HL-60 (cell line): ENCODE data around the gene ENTHD1.

ENCODE experiments used
- DNase-seq, 2 experiments: peaks; one replicate each; pipeline ENCODE4 v3.0.0-alpha.2; 2010 to 2020; ENCODE audit warnings: low read depth in 1 of 2, low spot score in 1 of 2
- H3K27ac ChIP-seq: fragments of 250-450 bp; sonication (Bioruptor Pico); replicated peaks from 2 replicates; pipeline ENCODE4 v1.5.1; 2020; ENCODE audit warnings: mild to moderate bottlenecking, moderate library complexity
- H3K27me3 ChIP-seq: fragments of 250-450 bp; sonication (Bioruptor Pico); 2 replicates; pipeline ENCODE4 v1.5.1; 2021; ENCODE audit warnings: mild to moderate bottlenecking, moderate library complexity; ENCODE audit not compliant: insufficient read depth, poor library complexity, severe bottlenecking
- H3K4me3 ChIP-seq: replicated peaks from 2 replicates; pipeline ENCODE4 v1.5.1; 2011; ENCODE audit warnings: mild to moderate bottlenecking, control low read depth, low read length; ENCODE audit not compliant: insufficient read depth
- CTCF ChIP-seq: IDR thresholded peaks from one replicate; pipeline ENCODE4 v1.5.1; 2011; ENCODE audit warnings: low read length, control low read depth, inconsistent platforms; ENCODE audit not compliant: insufficient read depth
- GABPA ChIP-seq: IDR thresholded peaks from 2 replicates; pipeline ENCODE4 v1.6.1; 2012; ENCODE audit warnings: low read depth
- POLR2AphosphoS5 ChIP-seq: IDR thresholded peaks from 2 replicates; pipeline ENCODE4 v1.6.1; 2012; ENCODE audit warnings: low read depth
- REST ChIP-seq: IDR thresholded peaks from 2 replicates; pipeline ENCODE4 v1.6.1; 2012; ENCODE audit warnings: low read depth; ENCODE audit not compliant: insufficient replicate concordance
- SPI1 ChIP-seq: IDR thresholded peaks from 2 replicates; pipeline ENCODE4 v1.6.1; 2012; ENCODE audit warnings: low read depth, mild to moderate bottlenecking, borderline replicate concordance

The ENTHD1 gene

GRCh38 chr22:39724857-39725256, 168.7 kb downstream of the ENTHD1 start:
- DNase-seq = no peak
- TF ChIP-seq REST (no peak), POLR2AphosphoS5 (no peak), GABPA (no peak), SPI1 (no peak), CTCF (no peak)
- Histone ChIP-seq H3K27me3 (no peaks in the 10 kb centered on the region), H3K27ac (no peak overlapping the region), H3K4me3 (no peak overlapping the region)

- Histone ChIP-seq H3K4me3 (no peak overlapping the region), H3K27me3 (no peaks in the 10 kb centered on the region), H3K27ac (no peak overlapping the region)
- TF ChIP-seq REST (no peak), GABPA (no peak), POLR2AphosphoS5 (no peak), CTCF (no peak), SPI1 (no peak)
- no peak for DNase-seq
These were observed 169.2 kb downstream of the ENTHD1 start for GRCh38 chr22:39724390-39724789.

GRCh38 chr22:39723899-39724351, 169.6 kb downstream of the ENTHD1 start:
- no peaks in the 10 kb centered on the region for H3K27me3 ChIP-seq
- no peak overlapping the region for H3K27ac ChIP-seq
- H3K4me3 ChIP-seq = no peak overlapping the region
- DNase-seq = no peak
- TF ChIP-seq SPI1 (no peak), REST (no peak), GABPA (no peak), POLR2AphosphoS5 (no peak), CTCF (no peak)
